T-cell (primary cell): Measurements from ENCODE around the gene WWC1. TPM values are rescaled to one million over a fixed set of nuclear protein-coding genes. Genes with fewer than 3 reads are reported as not detected.
"Not testable (repeated sequence)": the region's sequence is repeated elsewhere in the genome, so short reads cannot be mapped to it uniquely, and the experiment has no call there.

Experiments used
- ATAC-seq, 4 experiments: fragments of 200-7000 bp in 3 of 4; fragments of 150-1000 bp in 1 of 4; cut with Tn5 transposase; replicated peaks in 1 of 4; 1 replicate in 3 of 4; 2 replicates in 1 of 4; pipeline ENCODE4 v1.10.0; 2021; ENCODE audit warnings: moderate library complexity in 3 of 4, mild to moderate bottlenecking in 2 of 4, moderate number of reproducible peaks in 1 of 4
- CTCF ChIA-PET, 2 donors: fragments of 300-600 bp; sonication (Branson Sonifier 250); formaldehyde crosslinking; loops; one replicate each; lab custom pipeline; 2022; ENCODE audit warnings: antibody characterized with exemption in 2 of 2; lab: Charles Lee
- POLR2A ChIA-PET, 2 donors: fragments of 300-600 bp; sonication (Branson Sonifier 250); formaldehyde crosslinking; loops; one replicate each; lab custom pipeline; 2022; ENCODE audit warnings: antibody characterized with exemption in 2 of 2; lab: Charles Lee
- DNase-seq, 35 experiments: peaks; one replicate each; pipeline versions ENCODE4 v3.0.0 to v3.0.0-alpha.2; 2013 to 2023
- H3K27ac ChIP-seq: one replicate; pipeline ENCODE4 v1.5.1; 2013; ENCODE audit warnings: low read length
- H3K27me3 ChIP-seq, 2 experiments: replicated peaks in 1 of 2; 1 replicate in 1 of 2; 2 replicates in 1 of 2; pipeline versions ENCODE4 v1.6.1 to v1.7.0; 2013; ENCODE audit warnings: low read length in 1 of 2, mixed read lengths in 1 of 2; ENCODE audit not compliant: control insufficient read depth in 2 of 2, insufficient read depth in 2 of 2; ENCODE audit errors: extremely low read depth in 1 of 2
- H3K36me3 ChIP-seq, 2 donors: 1 replicate in 1 of 2; 2 replicates in 1 of 2; pipeline versions ENCODE4 v1.6.1 to v1.7.0; 2013; ENCODE audit warnings: low read length in 1 of 2; ENCODE audit not compliant: control insufficient read depth in 2 of 2, insufficient read depth in 1 of 2; ENCODE audit errors: extremely low read depth in 1 of 2
- H3K4me1 ChIP-seq, 2 experiments: 1 replicate in 1 of 2; 2 replicates in 1 of 2; pipeline versions ENCODE4 v1.6.1 to v1.7.0; 2013; ENCODE audit warnings: low read length in 2 of 2, mixed read lengths in 1 of 2; ENCODE audit not compliant: insufficient read depth in 2 of 2, control insufficient read depth in 1 of 2; ENCODE audit errors: extremely low read depth in 1 of 2
- H3K4me3 ChIP-seq, 2 donors: 1 replicate in 1 of 2; 2 replicates in 1 of 2; pipeline versions ENCODE4 v1.5.1 to v1.7.0; 2013; ENCODE audit warnings: mild to moderate bottlenecking in 2 of 2, low read length in 1 of 2, moderate library complexity in 1 of 2; ENCODE audit not compliant: control insufficient read depth in 1 of 2; ENCODE audit errors: extremely low read depth in 1 of 2
- H3K9me3 ChIP-seq: 2 replicates; pipeline ENCODE4 v1.7.0; 2013
- H3K27ac Mint-ChIP-seq, 2 donors: one replicate each; pipeline ENCODE4 v1.8.0; 2020 to 2021; ENCODE audit warnings: mild to moderate bottlenecking in 2 of 2, mixed read lengths in 2 of 2
- H3K27me3 Mint-ChIP-seq, 2 donors: one replicate each; pipeline ENCODE4 v1.8.0; 2021 to 2022; ENCODE audit warnings: mixed read lengths in 2 of 2
- H3K36me3 Mint-ChIP-seq: one replicate; pipeline ENCODE4 v1.8.0; 2021; ENCODE audit warnings: mixed read lengths
- H3K4me1 Mint-ChIP-seq, 3 donors: one replicate each; pipeline ENCODE4 v1.8.0; 2020 to 2022; ENCODE audit warnings: mixed read lengths in 3 of 3, mild to moderate bottlenecking in 1 of 3
- H3K4me3 Mint-ChIP-seq, 3 donors: one replicate each; pipeline ENCODE4 v1.8.0; 2020 to 2022; ENCODE audit warnings: mild to moderate bottlenecking in 3 of 3, mixed read lengths in 3 of 3, moderate library complexity in 3 of 3
- H3K9me3 Mint-ChIP-seq, 3 donors: one replicate each; pipeline ENCODE4 v1.8.0; 2020 to 2022; ENCODE audit warnings: mixed read lengths in 3 of 3
- WGBS: methylation state at CpG from one replicate; pipeline ENCODE4 v1.1.5; 2013; ENCODE audit warnings: missing lambda C conversion rate; ENCODE audit not compliant: insufficient coverage; 5-methylcytosine and 5-hydroxymethylcytosine counted together
- total RNA-seq, 35 experiments: library from RNA in 6 of 35; stranded (reverse) in 6 of 35; fragments of 120-200 nt in 1 of 35; gene quantifications; one replicate each; pipeline versions ENCODE4 v1.2.1 to v1.2.4 and lab custom pipeline; 2013 to 2026

The WWC1 gene
- total RNA-seq, 5 donors from 2014 or later (not counting 1 experiment from before 2014, with no cell fraction given): 0.83 to 2.0 (median 1.6) TPM

- no peaks in the 10 kb centered on the region for H3K36me3 Mint-ChIP-seq
- Histone ChIP-seq H3K4me3 (no peak overlapping the region), H3K36me3 (no peaks in the 10 kb centered on the region), H3K9me3 (no peaks in the 10 kb centered on the region), H3K27ac (no peak overlapping the region), H3K27me3 (peaks cover 0 to 2% of the 10 kb centered on the region in 2 experiments), H3K4me1 (no peaks in the 10 kb centered on the region)
- H3K27ac Mint-ChIP-seq: no peak overlapping the region
- POLR2A ChIA-PET: no interaction called here
- CTCF ChIA-PET: interaction anchor here in 1 of 2 donors (0.7 kb wide), 1 partner anchor 8 kb away, joined by 5 read pairs; no protein-coding TSS in a partner anchor
- H3K4me3 Mint-ChIP-seq: no peak overlapping the region
- DNase-seq (no peak), ATAC-seq (no peak)
- H3K4me1 Mint-ChIP-seq: no peaks in the 10 kb centered on the region
- 98% methylated on average over 4 of the region's 7 CpGs for WGBS
- no peaks in the 10 kb centered on the region for H3K9me3 Mint-ChIP-seq
- H3K27me3 Mint-ChIP-seq: peaks cover 7 to 17% of the 10 kb centered on the region in 2 donors
Observed at GRCh38 chr5:168305281-168305680, 13.8 kb downstream of the WWC1 start.

DNA sequence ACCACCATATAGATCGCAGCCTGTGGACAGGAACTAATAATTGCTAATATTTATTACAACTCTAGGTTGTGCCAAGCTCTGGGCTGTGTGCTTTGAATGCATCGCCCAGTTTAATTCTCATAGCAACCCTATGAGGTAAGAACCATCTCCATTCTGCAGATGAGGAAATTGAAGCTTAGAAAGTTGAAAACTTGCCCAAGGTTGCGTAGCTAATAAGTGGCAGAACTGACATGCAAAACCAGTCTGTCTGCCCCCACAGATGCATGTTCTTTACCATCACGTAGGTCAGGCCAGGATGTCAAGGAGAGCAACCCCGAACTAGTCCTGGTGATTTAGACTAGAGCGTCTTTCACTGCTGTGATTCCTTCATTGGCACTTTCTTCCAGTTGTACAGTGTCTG, 15.6 kb downstream of the WWC1 start:
- no peak overlapping the region for H3K4me3 Mint-ChIP-seq
- no peak overlapping the region for H3K27ac ChIP-seq
- no peak overlapping the region for H3K27ac Mint-ChIP-seq
- H3K9me3 ChIP-seq: no peaks in the 10 kb centered on the region
- H3K4me3 ChIP-seq: no peak overlapping the region
- H3K27me3 ChIP-seq: peaks cover 0 to 5% of the 10 kb centered on the region in 2 experiments
- ChIA-PET POLR2A (no interaction called here), CTCF (no interaction called here)
- H3K9me3 Mint-ChIP-seq: no peaks in the 10 kb centered on the region
- WGBS: 77% methylated on average over 4 of the region's 6 CpGs
- H3K36me3 ChIP-seq: no peaks in the 10 kb centered on the region
- no peaks in the 10 kb centered on the region for H3K4me1 ChIP-seq
- no peak for ATAC-seq
- DNase-seq: no peak
- H3K27me3 Mint-ChIP-seq: peaks cover 8 to 17% of the 10 kb centered on the region in 2 donors
- H3K36me3 Mint-ChIP-seq: no peaks in the 10 kb centered on the region
- no peaks in the 10 kb centered on the region for H3K4me1 Mint-ChIP-seq

GRCh38 chr5:168307925-168308584, 16.6 kb downstream of the WWC1 start:
- H3K4me1 Mint-ChIP-seq: no peaks in the 10 kb centered on the region
- no peak overlapping the region for H3K4me3 Mint-ChIP-seq
- H3K27ac ChIP-seq: no peak overlapping the region
- peaks cover 6 to 17% of the 10 kb centered on the region in 2 donors for H3K27me3 Mint-ChIP-seq
- ATAC-seq (no peak), DNase-seq (no peak)
- H3K9me3 Mint-ChIP-seq: no peaks in the 10 kb centered on the region
- H3K27me3 ChIP-seq: peaks cover 0 to 5% of the 10 kb centered on the region in 2 experiments
- 75% methylated on average over 4 of the region's 4 CpGs for WGBS
- no peaks in the 10 kb centered on the region for H3K36me3 ChIP-seq
- no peaks in the 10 kb centered on the region for H3K36me3 Mint-ChIP-seq
- H3K27ac Mint-ChIP-seq: no peak overlapping the region
- ChIA-PET POLR2A (no interaction called here), CTCF (interaction anchor here in 1 of 2 donors (0.7 kb wide), 1 partner anchor 43 kb away, joined by 4 read pairs; no protein-coding TSS in a partner anchor)
- H3K9me3 ChIP-seq: no peaks in the 10 kb centered on the region
- no peaks in the 10 kb centered on the region for H3K4me1 ChIP-seq
- H3K4me3 ChIP-seq: no peak overlapping the region

- Histone ChIP-seq H3K9me3 (no peaks in the 10 kb centered on the region), H3K27ac (no peak overlapping the region), H3K36me3 (no peaks in the 10 kb centered on the region), H3K4me3 (no peak overlapping the region), H3K4me1 (no peaks in the 10 kb centered on the region), H3K27me3 (peaks cover 0 to 5% of the 10 kb centered on the region in 2 experiments)
- ATAC-seq (no peak), DNase-seq (no peak)
- Mint-ChIP-seq H3K36me3 (no peaks in the 10 kb centered on the region), H3K27ac (no peak overlapping the region), H3K4me3 (no peak overlapping the region), H3K27me3 (peaks cover 6 to 17% of the 10 kb centered on the region in 2 donors), H3K9me3 (no peaks in the 10 kb centered on the region), H3K4me1 (no peaks in the 10 kb centered on the region)
- ChIA-PET POLR2A (no interaction called here), CTCF (no interaction called here)
- WGBS: 78% methylated on average over 1 of the region's 6 CpGs
Observed at GRCh38 chr5:168308976-168309598, 17.6 kb downstream of the WWC1 start.

DNA sequence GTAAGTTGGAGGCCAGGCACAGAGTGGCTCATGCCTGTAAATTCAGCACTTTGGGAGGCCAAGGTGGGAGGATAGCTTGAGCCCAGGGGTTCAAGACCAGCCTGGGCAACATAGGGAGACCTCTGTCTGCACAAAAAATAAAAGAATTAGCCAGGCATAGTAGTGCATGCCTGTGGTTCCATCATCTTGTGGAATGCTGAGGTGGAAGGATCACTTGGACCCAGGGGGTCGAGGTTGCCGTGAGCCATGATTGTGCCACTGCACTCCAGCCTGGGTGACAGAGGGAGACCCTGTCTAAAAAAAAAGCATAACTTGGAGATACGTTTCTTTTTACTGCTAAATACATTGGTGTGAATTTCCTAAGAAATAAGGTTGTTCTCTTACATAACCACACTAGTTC, 19.1 kb downstream of the WWC1 start:
- H3K4me1 ChIP-seq, H3K4me3 Mint-ChIP-seq, DNase-seq, H3K27ac Mint-ChIP-seq, POLR2A ChIA-PET, H3K4me1 Mint-ChIP-seq, H3K9me3 ChIP-seq, H3K9me3 Mint-ChIP-seq, H3K36me3 ChIP-seq, ATAC-seq, H3K27me3 ChIP-seq, H3K27ac ChIP-seq, H3K36me3 Mint-ChIP-seq, H3K4me3 ChIP-seq, CTCF ChIA-PET: not testable (repeated sequence)
- WGBS: 80% methylated on average over 1 of the region's 3 CpGs
- H3K27me3 Mint-ChIP-seq: peaks cover 6 to 13% of the 10 kb centered on the region in 2 donors

DNA sequence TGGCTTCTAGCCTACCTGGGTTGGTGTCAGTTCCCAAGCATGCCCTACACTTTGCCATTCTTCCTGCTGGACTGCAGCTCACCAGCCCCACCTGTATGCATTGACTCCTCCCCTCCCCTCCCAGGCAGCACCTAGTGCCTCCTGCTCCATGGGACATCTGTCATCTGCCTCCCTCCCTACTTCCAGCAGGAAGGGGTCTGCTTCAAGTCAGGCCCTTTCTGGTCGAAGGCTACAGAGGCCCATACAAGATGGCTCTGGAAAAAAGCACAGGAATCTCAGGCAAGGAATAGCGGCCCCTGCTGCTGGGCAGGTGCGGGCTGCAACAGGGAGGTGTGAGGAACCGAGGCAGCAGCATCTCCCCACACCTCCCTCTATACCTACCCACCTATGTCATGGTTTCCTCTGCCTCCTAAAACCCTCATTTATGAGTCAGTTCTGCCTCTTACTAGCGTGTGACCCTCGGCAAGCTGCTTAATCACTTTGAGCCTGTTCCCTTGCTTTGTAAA, 19.7 kb downstream of the WWC1 start:
- no peak overlapping the region for H3K4me3 ChIP-seq
- whole genome bisulfite sequencing: 82% methylated on average over 5 of the region's 6 CpGs
- no peaks in the 10 kb centered on the region for H3K9me3 ChIP-seq
- H3K4me3 Mint-ChIP-seq: no peak overlapping the region
- no peak overlapping the region for H3K27ac Mint-ChIP-seq
- H3K4me1 ChIP-seq: no peaks in the 10 kb centered on the region
- H3K4me1 Mint-ChIP-seq: no peaks in the 10 kb centered on the region
- no peaks in the 10 kb centered on the region for H3K36me3 ChIP-seq
- POLR2A ChIA-PET: no interaction called here
- H3K27me3 Mint-ChIP-seq: peaks cover 6 to 13% of the 10 kb centered on the region in 2 donors
- no peak overlapping the region for H3K27ac ChIP-seq
- no peaks in the 10 kb centered on the region for H3K36me3 Mint-ChIP-seq
- no peaks in the 10 kb centered on the region for H3K9me3 Mint-ChIP-seq
- H3K27me3 ChIP-seq: peaks cover 0 to 5% of the 10 kb centered on the region in 2 experiments
- DNase-seq (no peak), ATAC-seq (no peak)
- CTCF ChIA-PET: no interaction called here
